SH-SY5Y (cell line): ENCODE results near the gene ITPR2.

Experiments
- GATA2 ChIP-seq: IDR thresholded peaks from 2 replicates; pipeline ENCODE4 v1.6.1; 2011; ENCODE audit warnings: mild to moderate bottlenecking, low read depth, low read length
- GATA3 ChIP-seq: IDR thresholded peaks from 2 replicates; pipeline ENCODE4 v1.6.1; 2011; ENCODE audit warnings: low read depth, mild to moderate bottlenecking, low read length, moderate library complexity

DNA sequence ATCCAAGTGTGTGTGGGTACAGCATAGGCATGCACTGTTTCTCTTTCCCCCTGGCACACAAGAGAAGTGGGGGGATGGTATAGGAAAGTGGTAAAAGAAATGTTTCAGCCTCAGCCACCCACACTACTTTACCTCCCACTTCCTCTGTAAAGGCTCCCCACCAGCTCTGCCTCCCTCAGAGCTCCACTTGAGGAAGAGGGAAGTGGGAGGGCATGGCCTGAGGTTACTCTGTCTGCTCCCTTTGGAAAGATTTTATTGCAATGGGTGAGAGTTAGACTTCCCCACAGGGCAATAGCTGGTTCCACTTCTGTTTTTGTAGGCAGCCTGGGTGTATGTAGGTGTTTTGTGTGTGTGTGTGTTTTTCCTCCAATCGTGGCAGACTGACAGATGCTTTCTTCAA, 492.3 kb downstream of the ITPR2 start:
- TF ChIP-seq GATA2 (no peak), GATA3 (no peak)
